ENCODE measurements around the gene PIAS2.
"Not testable (repeated sequence)": the region's sequence is repeated elsewhere in the genome, so short reads cannot be mapped to it uniquely, and the experiment has no call there.

PIAS2 gene

DNA sequence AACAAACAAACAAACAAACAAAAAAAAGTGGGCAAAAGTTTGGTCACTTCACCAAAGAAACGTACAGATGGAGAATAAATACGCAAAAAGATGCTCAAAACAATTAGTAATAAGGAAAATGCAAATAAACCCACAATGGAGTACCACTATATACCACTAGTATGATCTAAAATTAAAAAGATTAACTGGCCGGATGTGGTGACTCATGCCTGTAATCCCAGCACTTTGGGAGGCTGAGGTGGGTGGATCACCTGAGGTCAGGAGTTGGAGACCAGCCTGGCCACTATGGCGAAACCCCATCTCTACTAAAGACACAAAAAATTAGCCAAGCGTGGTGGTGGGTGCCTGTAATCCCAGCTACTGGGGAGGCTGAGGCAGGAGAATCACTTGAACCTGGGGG lies 84.9 kb downstream of the PIAS2 start:
- not testable (repeated sequence) for DNase-seq (ENCODE audit: low read depth)

- no peak for DNase-seq (ENCODE audit: low read depth)
Observed at GRCh38 chr18:46831434-46831833, 85.9 kb downstream of the PIAS2 start.

- DNase-seq (ENCODE audit: low read depth), result no peak
Observed at GRCh38 chr18:46830633-46831032, 86.7 kb downstream of the PIAS2 start.

GRCh38 chr18:46829947-46830346 lies 87.4 kb downstream of the PIAS2 start:
- DNase-seq (ENCODE audit: low read depth), result no peak

- no peak for DNase-seq (ENCODE audit: low read depth)
Observed at GRCh38 chr18:46829531-46829930, 87.8 kb downstream of the PIAS2 start.

- no peak for DNase-seq (ENCODE audit: low read depth)
Observed at GRCh38 chr18:46821856-46822711, 95.2 kb downstream of the PIAS2 start.

GRCh38 chr18:46820863-46821262 lies 96.4 kb downstream of the PIAS2 start:
- no peak for DNase-seq (ENCODE audit: low read depth)

DNA sequence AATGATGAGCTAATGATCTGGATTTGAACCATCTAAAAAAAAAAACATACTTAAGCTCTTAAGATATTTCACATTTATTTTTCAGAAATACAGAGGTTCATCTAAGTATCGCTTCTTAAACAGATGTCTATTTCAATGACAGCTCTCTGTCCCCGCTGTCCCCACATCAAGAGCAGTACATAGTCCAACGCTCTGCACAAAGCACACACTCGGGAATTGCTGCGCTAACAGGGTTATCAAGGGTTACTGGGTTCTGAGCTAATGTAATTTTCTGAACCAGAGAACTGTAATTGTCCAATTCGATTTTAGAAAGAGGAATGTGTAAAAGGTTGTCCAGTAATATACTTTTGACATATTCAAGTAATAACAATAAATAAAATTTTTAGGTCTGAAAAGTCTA lies 101.6 kb downstream of the PIAS2 start:
- no peak for DNase-seq (ENCODE audit: low read depth)

- DNase-seq (ENCODE audit: low read depth), result no peak
Observed at GRCh38 chr18:46814399-46814798, 102.9 kb downstream of the PIAS2 start.

- no peak for DNase-seq (ENCODE audit: low read depth)
Observed at GRCh38 chr18:46812311-46812710, 105.0 kb downstream of the PIAS2 start.

- DNase-seq (ENCODE audit: low read depth), result no peak
Observed at GRCh38 chr18:46810481-46811000, 106.8 kb downstream of the PIAS2 start.

- no peak for DNase-seq (ENCODE audit: low read depth)
Observed at GRCh38 chr18:46809145-46809544, 108.2 kb downstream of the PIAS2 start.

DNA sequence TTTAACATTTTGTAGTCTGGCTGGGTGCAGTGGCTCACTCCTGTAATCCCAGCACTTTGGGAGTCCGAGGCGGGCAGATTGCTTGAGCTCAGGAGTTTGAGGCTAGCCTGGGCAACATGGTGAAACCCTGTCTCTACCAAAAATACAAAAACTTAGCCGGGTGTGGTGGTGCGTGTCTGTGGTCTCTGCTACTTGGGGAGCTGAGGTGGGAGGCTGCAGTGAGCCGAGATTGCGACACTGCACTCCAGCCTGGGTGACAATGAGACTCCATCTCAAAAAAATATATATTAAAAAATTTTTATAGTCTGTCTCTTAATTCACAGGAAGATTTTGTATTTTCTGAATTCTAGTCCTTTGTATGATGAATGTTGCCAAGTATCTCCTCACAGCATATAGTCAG lies 121.4 kb downstream of the PIAS2 start:
- not testable (repeated sequence) for DNase-seq (ENCODE audit: low read depth)

GRCh38 chr18:46794607-46795006 lies 122.7 kb downstream of the PIAS2 start:
- no peak for DNase-seq (ENCODE audit: low read depth)

DNA sequence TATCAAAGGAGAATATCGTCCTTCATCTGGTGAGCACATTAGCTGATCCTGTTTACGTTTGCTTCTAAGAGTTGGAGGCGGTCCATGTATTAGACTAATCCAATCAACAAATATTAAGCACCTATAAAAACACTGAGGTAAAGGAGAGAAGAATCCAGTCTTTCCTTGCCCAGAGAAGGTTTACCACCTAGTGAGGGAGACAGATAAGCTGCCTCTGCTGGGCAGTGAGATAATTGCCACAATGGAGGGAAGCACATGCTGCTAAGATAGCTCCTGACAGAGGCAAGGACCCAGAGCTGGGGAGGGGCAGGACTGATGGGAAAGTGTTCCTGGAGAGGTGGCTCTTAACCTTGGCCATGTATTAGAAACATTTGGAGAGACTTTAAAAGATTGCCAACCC lies 123.7 kb downstream of the PIAS2 start:
- DNase-seq (ENCODE audit: low read depth), result no peak

DNA sequence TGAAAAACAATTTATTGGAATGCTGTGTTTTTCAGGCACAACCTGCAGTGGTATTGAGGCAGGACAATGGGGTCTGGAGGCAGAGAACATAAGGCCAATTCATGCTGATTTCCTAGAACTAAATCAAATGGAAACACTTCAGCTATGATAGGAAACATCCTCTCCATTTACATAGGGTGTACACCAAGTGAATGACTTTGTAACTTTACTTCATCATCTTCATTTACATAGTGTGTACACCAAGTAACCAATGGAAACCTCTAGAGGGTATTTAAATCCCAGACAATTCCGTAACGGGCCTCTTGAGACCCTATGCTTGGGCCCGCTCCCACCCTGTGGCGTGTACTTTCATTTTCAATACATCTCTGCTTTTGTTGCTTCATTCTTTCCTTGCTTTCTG lies 128.2 kb downstream of the PIAS2 start:
- no peak for DNase-seq (ENCODE audit: low read depth)

DNA sequence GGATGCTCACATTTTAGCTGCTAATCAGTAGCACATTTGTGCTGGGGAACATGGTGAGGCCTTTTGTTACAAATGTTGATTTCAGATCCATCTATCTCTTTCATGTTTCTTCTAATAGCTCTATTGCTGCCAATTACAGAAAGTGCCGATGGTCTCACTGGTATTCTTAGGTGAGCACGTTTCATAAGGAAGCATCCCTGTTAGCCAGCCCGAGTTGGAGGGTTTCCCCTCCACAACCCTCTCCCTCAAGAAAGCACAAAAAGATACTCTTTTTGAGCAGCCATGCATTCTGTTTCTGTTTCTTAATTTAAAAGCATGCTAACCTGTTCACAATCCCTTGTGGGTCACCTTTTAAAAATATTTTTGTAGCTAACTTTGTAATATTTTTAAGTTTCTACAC lies 129.6 kb downstream of the PIAS2 start:
- DNase-seq (ENCODE audit: low read depth), result no peak

GRCh38 chr18:46772357-46772756 lies 144.9 kb downstream of the PIAS2 start:
- no peak for DNase-seq (ENCODE audit: low read depth)

- DNase-seq (ENCODE audit: low read depth), result no peak
Observed at GRCh38 chr18:46771141-46771540, 146.2 kb downstream of the PIAS2 start.

GRCh38 chr18:46770708-46771107 lies 146.6 kb downstream of the PIAS2 start:
- DNase-seq (ENCODE audit: low read depth), result no peak

DNA sequence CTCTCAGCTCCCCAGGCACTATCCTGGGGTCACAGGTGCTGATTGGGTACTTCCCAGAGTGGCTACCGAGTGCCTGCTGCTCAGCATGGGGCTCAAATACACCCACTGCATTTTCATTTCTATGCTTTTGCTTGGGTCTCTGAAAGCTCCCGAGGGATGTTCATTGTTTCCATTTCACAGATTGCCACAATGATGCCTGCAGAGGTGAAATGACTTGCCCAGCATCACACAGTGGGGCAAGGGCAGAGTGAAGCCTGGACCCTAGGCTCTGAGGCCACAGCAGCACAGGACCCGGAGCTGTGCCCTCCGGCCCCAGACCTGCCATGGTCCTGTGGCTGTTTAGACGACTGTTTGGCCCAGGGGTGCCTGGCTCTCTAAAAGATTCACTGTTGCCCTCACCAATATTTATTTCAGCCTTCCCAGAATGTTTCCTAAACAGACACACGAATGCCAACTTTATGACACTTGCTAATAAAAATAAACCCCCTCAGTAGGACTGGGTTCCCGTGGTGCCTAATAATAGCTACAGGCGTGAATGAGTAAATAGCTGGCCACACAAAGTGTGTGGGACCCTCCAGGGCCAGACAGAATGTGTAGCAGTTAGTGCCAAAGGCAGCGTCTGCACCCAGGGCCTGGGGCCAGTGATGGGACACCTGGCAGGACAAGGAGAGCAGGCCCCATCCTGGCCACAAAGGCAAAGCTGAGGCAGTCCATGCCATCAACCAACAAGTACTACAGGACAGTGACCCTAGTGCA lies 149.0 kb downstream of the PIAS2 start:
- no peak for DNase-seq (ENCODE audit: low read depth)

- no peak for DNase-seq (ENCODE audit: low read depth)
Observed at GRCh38 chr18:46767217-46767616, 150.1 kb downstream of the PIAS2 start.

DNA sequence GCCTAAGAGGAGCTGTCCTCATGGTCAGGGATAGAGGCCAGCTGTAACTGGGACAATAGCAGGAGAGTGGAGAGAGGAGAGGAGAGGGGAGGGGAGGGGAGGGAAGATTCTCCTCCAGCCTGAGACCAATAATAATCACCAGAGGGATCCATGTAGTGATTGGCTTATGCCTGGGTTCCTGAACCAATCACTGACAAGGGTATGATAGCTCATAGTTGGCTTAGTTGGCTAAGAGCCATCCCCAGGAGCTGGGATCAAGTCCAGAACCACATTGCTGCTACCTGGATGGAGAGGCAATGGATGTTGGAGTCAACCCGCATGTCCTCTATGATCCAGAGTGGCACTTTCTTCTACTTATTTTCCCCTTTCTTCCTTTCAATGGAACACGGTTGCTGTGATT lies 152.7 kb downstream of the PIAS2 start:
- DNase-seq (ENCODE audit: low read depth), result no peak
